Measurements from ENCODE around the gene PARP11. TPM values are rescaled to one million over a fixed set of nuclear protein-coding genes. Genes with fewer than 3 reads are reported as not detected.

Gene PARP11
- total RNA-seq, 1 donor from 2014 or later = 10.4 TPM

- no peak for FAIRE-seq
- H3K79me2 ChIP-seq (ENCODE audit: insufficient read depth, low read length) = no peaks in the 10 kb centered on the region
- H3K4me1 ChIP-seq (ENCODE audit: insufficient read depth, low read length) = no peaks in the 10 kb centered on the region
- Mint-ChIP-seq H3K4me1 (ENCODE audit: low read depth, unreplicated experiment) (peaks cover 8% of the 10 kb centered on the region), H3K27ac (ENCODE audit: unreplicated experiment) (no peak overlapping the region), H3K9me3 (ENCODE audit: unreplicated experiment) (peaks cover 3% of the 10 kb centered on the region), H3K27me3 (ENCODE audit: low read depth, unreplicated experiment) (no peaks in the 10 kb centered on the region), H3K36me3 (ENCODE audit: low read depth, unreplicated experiment) (peaks cover 15% of the 10 kb centered on the region), H3K4me3 (ENCODE audit: unreplicated experiment) (no peak overlapping the region)
- peaks cover 21% of the 10 kb centered on the region for H4K20me1 ChIP-seq (ENCODE audit: insufficient read depth, low read length)
- H3K9me3 ChIP-seq (ENCODE audit: insufficient read depth, low read depth, low read length) = no peaks in the 10 kb centered on the region
- H3K36me3 ChIP-seq (ENCODE audit: insufficient read depth, low read length) = no peaks in the 10 kb centered on the region
- DNase-seq (ENCODE audit: low read depth) = no peak
- no peak overlapping the region for H3K4me3 ChIP-seq (ENCODE audit: insufficient read depth, low read depth, low read length)
- H3K27me3 ChIP-seq (ENCODE audit: insufficient read depth, low read length) = no peaks in the 10 kb centered on the region
- H2AFZ ChIP-seq (ENCODE audit: low read depth, low read length) = no peak overlapping the region
- no peak overlapping the region for H3K27ac ChIP-seq (ENCODE audit: low read depth, low read length)
- no peak overlapping the region for H3K4me2 ChIP-seq (ENCODE audit: low read length)
- no peak overlapping the region for H3K9ac ChIP-seq (ENCODE audit: low read length)
- TF ChIP-seq EZH2 (IDR thresholded peaks at IDR 0.05; ENCODE audit: insufficient read depth, low read length) = no peak
These were observed 35.1 kb downstream of the PARP11 start for GRCh38 chr12:3838076-3838475.

GRCh38 chr12:3837049-3837448 lies 36.1 kb downstream of the PARP11 start:
- TF ChIP-seq EZH2 (IDR thresholded peaks at IDR 0.05; ENCODE audit: insufficient read depth, low read length) = no peak
- TF ChIP-seq CTCF (IDR thresholded peaks at IDR 0.05; ENCODE audit: insufficient read depth, low read depth, low read length) = no peak
- Histone ChIP-seq H3K27me3 (ENCODE audit: insufficient read depth, low read length) (no peaks in the 10 kb centered on the region), H2AFZ (ENCODE audit: low read depth, low read length) (no peak overlapping the region), H3K9me3 (ENCODE audit: insufficient read depth, low read depth, low read length) (no peaks in the 10 kb centered on the region), H3K9ac (ENCODE audit: low read length) (no peak overlapping the region), H3K27ac (ENCODE audit: low read depth, low read length) (no peak overlapping the region), H3K4me3 (ENCODE audit: insufficient read depth, low read depth, low read length) (no peak overlapping the region), H4K20me1 (ENCODE audit: insufficient read depth, low read length) (peaks cover 21% of the 10 kb centered on the region), H3K79me2 (ENCODE audit: insufficient read depth, low read length) (no peaks in the 10 kb centered on the region), H3K4me2 (ENCODE audit: low read length) (no peak overlapping the region), H3K36me3 (ENCODE audit: insufficient read depth, low read length) (no peaks in the 10 kb centered on the region), H3K4me1 (ENCODE audit: insufficient read depth, low read length) (peaks cover 3% of the 10 kb centered on the region)
- DNase-seq (ENCODE audit: low read depth) (no peak), FAIRE-seq (no peak)
- peaks cover 3% of the 10 kb centered on the region for H3K9me3 Mint-ChIP-seq (ENCODE audit: unreplicated experiment)
- H3K27ac Mint-ChIP-seq (ENCODE audit: unreplicated experiment) = peak overlapping the region; percentile 54
- no peaks in the 10 kb centered on the region for H3K27me3 Mint-ChIP-seq (ENCODE audit: low read depth, unreplicated experiment)
- H3K4me1 Mint-ChIP-seq (ENCODE audit: low read depth, unreplicated experiment) = peaks cover 13% of the 10 kb centered on the region
- H3K36me3 Mint-ChIP-seq (ENCODE audit: low read depth, unreplicated experiment) = peaks cover 15% of the 10 kb centered on the region
- H3K4me3 Mint-ChIP-seq (ENCODE audit: unreplicated experiment) = no peak overlapping the region

GRCh38 chr12:3836641-3837040 lies 36.6 kb downstream of the PARP11 start:
- H3K4me3 ChIP-seq (ENCODE audit: insufficient read depth, low read depth, low read length) = no peak overlapping the region
- H3K27ac Mint-ChIP-seq (ENCODE audit: unreplicated experiment) = peak overlapping the region; percentile 54
- H3K9ac ChIP-seq (ENCODE audit: low read length) = no peak overlapping the region

More at GRCh38 chr12:3836641-3837040, 36.6 kb downstream of the PARP11 start:
- no peak overlapping the region for H3K4me2 ChIP-seq (ENCODE audit: low read length)
- FAIRE-seq (no peak), DNase-seq (ENCODE audit: low read depth) (no peak)
- H4K20me1 ChIP-seq (ENCODE audit: insufficient read depth, low read length) = peaks cover 21% of the 10 kb centered on the region
- H3K4me1 ChIP-seq (ENCODE audit: insufficient read depth, low read length) = peaks cover 3% of the 10 kb centered on the region
- no peak overlapping the region for H2AFZ ChIP-seq (ENCODE audit: low read depth, low read length)
- peaks cover 13% of the 10 kb centered on the region for H3K4me1 Mint-ChIP-seq (ENCODE audit: low read depth, unreplicated experiment)
- H3K36me3 Mint-ChIP-seq (ENCODE audit: low read depth, unreplicated experiment) = peaks cover 12% of the 10 kb centered on the region
- H3K9me3 ChIP-seq (ENCODE audit: insufficient read depth, low read depth, low read length) = no peaks in the 10 kb centered on the region
- H3K9me3 Mint-ChIP-seq (ENCODE audit: unreplicated experiment) = peaks cover 2% of the 10 kb centered on the region
- TF ChIP-seq CTCF (IDR thresholded peaks at IDR 0.05; ENCODE audit: insufficient read depth, low read depth, low read length) = no peak
- no peak for TF ChIP-seq EZH2 (IDR thresholded peaks at IDR 0.05; ENCODE audit: insufficient read depth, low read length)
- no peaks in the 10 kb centered on the region for H3K27me3 Mint-ChIP-seq (ENCODE audit: low read depth, unreplicated experiment)
- no peaks in the 10 kb centered on the region for H3K79me2 ChIP-seq (ENCODE audit: insufficient read depth, low read length)
- no peak overlapping the region for H3K4me3 Mint-ChIP-seq (ENCODE audit: unreplicated experiment)
- H3K27ac ChIP-seq (ENCODE audit: low read depth, low read length) = no peak overlapping the region
- no peaks in the 10 kb centered on the region for H3K36me3 ChIP-seq (ENCODE audit: insufficient read depth, low read length)
- H3K27me3 ChIP-seq (ENCODE audit: insufficient read depth, low read length) = no peaks in the 10 kb centered on the region
